Measurements from ENCODE around the gene CADPS2. TPM values are rescaled to one million over a fixed set of nuclear protein-coding genes. Genes with fewer than 3 reads are reported as not detected.

The CADPS2 gene
- total RNA-seq, 1 experiment from 2014 or later: not detected

- Histone ChIP-seq H3K27me3 (ENCODE audit: low read length) (no peaks in the 10 kb centered on the region), H3K4me1 (ENCODE audit: low read length) (no peaks in the 10 kb centered on the region), H3K36me3 (ENCODE audit: insufficient read depth, low read length) (no peaks in the 10 kb centered on the region), H3K27ac (ENCODE audit: low read length) (no peak overlapping the region), H4K20me1 (ENCODE audit: insufficient read depth, low read depth, low read length) (no peaks in the 10 kb centered on the region), H3K4me3 (ENCODE audit: low read length) (no peak overlapping the region), H2AFZ (ENCODE audit: low read length) (no peak overlapping the region), H3K9me3 (ENCODE audit: low read length) (no peaks in the 10 kb centered on the region), H3K9ac (ENCODE audit: low read length) (no peak overlapping the region), H3K9me2 (replicated peaks; ENCODE audit: insufficient read depth, low read length) (no peaks in the 10 kb centered on the region), H3K79me2 (ENCODE audit: low read length) (no peaks in the 10 kb centered on the region), H3K4me2 (ENCODE audit: low read depth, low read length, poor library complexity, severe bottlenecking) (no peak overlapping the region)
- DNase-seq: no peak
Observed at GRCh38 chr7:122674502-122674901, 211.8 kb downstream of the CADPS2 start.

GRCh38 chr7:122673951-122674350 lies 212.3 kb downstream of the CADPS2 start:
- Histone ChIP-seq H3K27ac (ENCODE audit: low read length) (no peak overlapping the region), H3K36me3 (ENCODE audit: insufficient read depth, low read length) (no peaks in the 10 kb centered on the region), H3K4me2 (ENCODE audit: low read depth, low read length, poor library complexity, severe bottlenecking) (no peak overlapping the region), H3K9me3 (ENCODE audit: low read length) (no peaks in the 10 kb centered on the region), H4K20me1 (ENCODE audit: insufficient read depth, low read depth, low read length) (no peaks in the 10 kb centered on the region), H3K27me3 (ENCODE audit: low read length) (no peaks in the 10 kb centered on the region), H3K9me2 (replicated peaks; ENCODE audit: insufficient read depth, low read length) (no peaks in the 10 kb centered on the region), H3K79me2 (ENCODE audit: low read length) (no peaks in the 10 kb centered on the region), H3K4me1 (ENCODE audit: low read length) (no peaks in the 10 kb centered on the region), H3K9ac (ENCODE audit: low read length) (no peak overlapping the region), H3K4me3 (ENCODE audit: low read length) (no peak overlapping the region), H2AFZ (ENCODE audit: low read length) (no peak overlapping the region)
- no peak for DNase-seq

GRCh38 chr7:122672536-122672935 lies 213.7 kb downstream of the CADPS2 start:
- no peak for DNase-seq
- no peak overlapping the region for H2AFZ ChIP-seq (ENCODE audit: low read length)
- H3K9me3 ChIP-seq (ENCODE audit: low read length): no peaks in the 10 kb centered on the region
- no peak overlapping the region for H3K27ac ChIP-seq (ENCODE audit: low read length)
- H3K79me2 ChIP-seq (ENCODE audit: low read length): no peaks in the 10 kb centered on the region
- H3K9me2 ChIP-seq (replicated peaks; ENCODE audit: insufficient read depth, low read length): no peaks in the 10 kb centered on the region
- H4K20me1 ChIP-seq (ENCODE audit: insufficient read depth, low read depth, low read length): no peaks in the 10 kb centered on the region
- H3K4me2 ChIP-seq (ENCODE audit: low read depth, low read length, poor library complexity, severe bottlenecking): no peak overlapping the region
- no peaks in the 10 kb centered on the region for H3K4me1 ChIP-seq (ENCODE audit: low read length)
- H3K9ac ChIP-seq (ENCODE audit: low read length): no peak overlapping the region
- H3K36me3 ChIP-seq (ENCODE audit: insufficient read depth, low read length): no peaks in the 10 kb centered on the region
- no peak overlapping the region for H3K4me3 ChIP-seq (ENCODE audit: low read length)
- no peaks in the 10 kb centered on the region for H3K27me3 ChIP-seq (ENCODE audit: low read length)

- Histone ChIP-seq H3K9me2 (replicated peaks; ENCODE audit: insufficient read depth, low read length) (no peaks in the 10 kb centered on the region), H3K36me3 (ENCODE audit: insufficient read depth, low read length) (no peaks in the 10 kb centered on the region), H3K79me2 (ENCODE audit: low read length) (no peaks in the 10 kb centered on the region), H3K4me2 (ENCODE audit: low read depth, low read length, poor library complexity, severe bottlenecking) (no peak overlapping the region), H3K27ac (ENCODE audit: low read length) (no peak overlapping the region), H4K20me1 (ENCODE audit: insufficient read depth, low read depth, low read length) (no peaks in the 10 kb centered on the region), H3K9me3 (ENCODE audit: low read length) (no peaks in the 10 kb centered on the region), H3K9ac (ENCODE audit: low read length) (no peak overlapping the region), H3K27me3 (ENCODE audit: low read length) (no peaks in the 10 kb centered on the region), H3K4me1 (ENCODE audit: low read length) (no peaks in the 10 kb centered on the region), H2AFZ (ENCODE audit: low read length) (no peak overlapping the region), H3K4me3 (ENCODE audit: low read length) (no peak overlapping the region)
- DNase-seq: no peak
Observed at GRCh38 chr7:122663733-122664132, 222.5 kb downstream of the CADPS2 start.

- no peaks in the 10 kb centered on the region for H3K9me2 ChIP-seq (replicated peaks; ENCODE audit: insufficient read depth, low read length)
- H3K9ac ChIP-seq (ENCODE audit: low read length): no peak overlapping the region
- no peak overlapping the region for H2AFZ ChIP-seq (ENCODE audit: low read length)
- no peaks in the 10 kb centered on the region for H4K20me1 ChIP-seq (ENCODE audit: insufficient read depth, low read depth, low read length)
- no peak for DNase-seq
- H3K36me3 ChIP-seq (ENCODE audit: insufficient read depth, low read length): no peaks in the 10 kb centered on the region
- H3K27ac ChIP-seq (ENCODE audit: low read length): no peak overlapping the region
- H3K79me2 ChIP-seq (ENCODE audit: low read length): no peaks in the 10 kb centered on the region
- H3K27me3 ChIP-seq (ENCODE audit: low read length): no peaks in the 10 kb centered on the region
- no peaks in the 10 kb centered on the region for H3K4me1 ChIP-seq (ENCODE audit: low read length)
- no peaks in the 10 kb centered on the region for H3K9me3 ChIP-seq (ENCODE audit: low read length)
- H3K4me3 ChIP-seq (ENCODE audit: low read length): no peak overlapping the region
- no peak overlapping the region for H3K4me2 ChIP-seq (ENCODE audit: low read depth, low read length, poor library complexity, severe bottlenecking)
Observed at GRCh38 chr7:122658856-122659255, 227.4 kb downstream of the CADPS2 start.

GRCh38 chr7:122653685-122654084 lies 232.6 kb downstream of the CADPS2 start:
- Histone ChIP-seq H3K4me3 (ENCODE audit: low read length) (no peak overlapping the region), H3K79me2 (ENCODE audit: low read length) (no peaks in the 10 kb centered on the region), H3K27me3 (ENCODE audit: low read length) (no peaks in the 10 kb centered on the region), H4K20me1 (ENCODE audit: insufficient read depth, low read depth, low read length) (no peaks in the 10 kb centered on the region), H3K36me3 (ENCODE audit: insufficient read depth, low read length) (no peaks in the 10 kb centered on the region), H3K27ac (ENCODE audit: low read length) (no peak overlapping the region), H3K4me2 (ENCODE audit: low read depth, low read length, poor library complexity, severe bottlenecking) (no peak overlapping the region), H2AFZ (ENCODE audit: low read length) (no peak overlapping the region), H3K9ac (ENCODE audit: low read length) (no peak overlapping the region), H3K4me1 (ENCODE audit: low read length) (no peaks in the 10 kb centered on the region), H3K9me2 (replicated peaks; ENCODE audit: insufficient read depth, low read length) (no peaks in the 10 kb centered on the region), H3K9me3 (ENCODE audit: low read length) (no peaks in the 10 kb centered on the region)
- DNase-seq: no peak

GRCh38 chr7:122652876-122653275 lies 233.4 kb downstream of the CADPS2 start:
- no peak for DNase-seq
- no peak overlapping the region for H3K9ac ChIP-seq (ENCODE audit: low read length)
- no peaks in the 10 kb centered on the region for H3K9me3 ChIP-seq (ENCODE audit: low read length)
- H2AFZ ChIP-seq (ENCODE audit: low read length): no peak overlapping the region
- H3K4me3 ChIP-seq (ENCODE audit: low read length): no peak overlapping the region
- H4K20me1 ChIP-seq (ENCODE audit: insufficient read depth, low read depth, low read length): no peaks in the 10 kb centered on the region
- H3K36me3 ChIP-seq (ENCODE audit: insufficient read depth, low read length): no peaks in the 10 kb centered on the region
- no peaks in the 10 kb centered on the region for H3K79me2 ChIP-seq (ENCODE audit: low read length)
- H3K4me1 ChIP-seq (ENCODE audit: low read length): no peaks in the 10 kb centered on the region
- no peaks in the 10 kb centered on the region for H3K9me2 ChIP-seq (replicated peaks; ENCODE audit: insufficient read depth, low read length)
- no peak overlapping the region for H3K27ac ChIP-seq (ENCODE audit: low read length)
- no peaks in the 10 kb centered on the region for H3K27me3 ChIP-seq (ENCODE audit: low read length)
- no peak overlapping the region for H3K4me2 ChIP-seq (ENCODE audit: low read depth, low read length, poor library complexity, severe bottlenecking)

- no peak overlapping the region for H3K4me2 ChIP-seq (ENCODE audit: low read depth, low read length, poor library complexity, severe bottlenecking)
- H3K4me1 ChIP-seq (ENCODE audit: low read length): no peaks in the 10 kb centered on the region
- no peak overlapping the region for H3K4me3 ChIP-seq (ENCODE audit: low read length)
- DNase-seq: no peak
- H3K27ac ChIP-seq (ENCODE audit: low read length): no peak overlapping the region
- H3K9me2 ChIP-seq (replicated peaks; ENCODE audit: insufficient read depth, low read length): no peaks in the 10 kb centered on the region
- H3K9ac ChIP-seq (ENCODE audit: low read length): no peak overlapping the region
- H3K9me3 ChIP-seq (ENCODE audit: low read length): no peaks in the 10 kb centered on the region
- H2AFZ ChIP-seq (ENCODE audit: low read length): no peak overlapping the region
- H4K20me1 ChIP-seq (ENCODE audit: insufficient read depth, low read depth, low read length): no peaks in the 10 kb centered on the region
- no peaks in the 10 kb centered on the region for H3K27me3 ChIP-seq (ENCODE audit: low read length)
- H3K36me3 ChIP-seq (ENCODE audit: insufficient read depth, low read length): no peaks in the 10 kb centered on the region
- no peaks in the 10 kb centered on the region for H3K79me2 ChIP-seq (ENCODE audit: low read length)
Observed at GRCh38 chr7:122651451-122651850, 234.8 kb downstream of the CADPS2 start.

- H3K4me3 ChIP-seq (ENCODE audit: low read length): no peak overlapping the region
- no peaks in the 10 kb centered on the region for H3K27me3 ChIP-seq (ENCODE audit: low read length)
- no peak overlapping the region for H3K4me2 ChIP-seq (ENCODE audit: low read depth, low read length, poor library complexity, severe bottlenecking)
Observed at GRCh38 chr7:122643250-122643649, 243.0 kb downstream of the CADPS2 start.

More at GRCh38 chr7:122643250-122643649, 243.0 kb downstream of the CADPS2 start:
- Histone ChIP-seq H3K27ac (ENCODE audit: low read length) (no peak overlapping the region), H3K9me3 (ENCODE audit: low read length) (0 out of 2 replicates have a peak, but pooled peaks cover 4% of the 10 kb centered on the region), H3K79me2 (ENCODE audit: low read length) (no peaks in the 10 kb centered on the region), H4K20me1 (ENCODE audit: insufficient read depth, low read depth, low read length) (no peaks in the 10 kb centered on the region), H3K9ac (ENCODE audit: low read length) (no peak overlapping the region), H2AFZ (ENCODE audit: low read length) (no peak overlapping the region), H3K36me3 (ENCODE audit: insufficient read depth, low read length) (no peaks in the 10 kb centered on the region), H3K4me1 (ENCODE audit: low read length) (no peaks in the 10 kb centered on the region), H3K9me2 (replicated peaks; ENCODE audit: insufficient read depth, low read length) (no peaks in the 10 kb centered on the region)
- no peak for DNase-seq

All from Karpas-422 (cell line).